ENCODE measurements around the gene GRB10. TPM values are rescaled to one million over a fixed set of nuclear protein-coding genes. Genes with fewer than 3 reads are reported as not detected.

Gene GRB10
- total and polyA plus RNA-seq, 2 of the 8 experiments (the other 6 are each of a cell fraction or from before 2014, with no cell fraction given): 35.7 to 97.0 TPM

DNA sequence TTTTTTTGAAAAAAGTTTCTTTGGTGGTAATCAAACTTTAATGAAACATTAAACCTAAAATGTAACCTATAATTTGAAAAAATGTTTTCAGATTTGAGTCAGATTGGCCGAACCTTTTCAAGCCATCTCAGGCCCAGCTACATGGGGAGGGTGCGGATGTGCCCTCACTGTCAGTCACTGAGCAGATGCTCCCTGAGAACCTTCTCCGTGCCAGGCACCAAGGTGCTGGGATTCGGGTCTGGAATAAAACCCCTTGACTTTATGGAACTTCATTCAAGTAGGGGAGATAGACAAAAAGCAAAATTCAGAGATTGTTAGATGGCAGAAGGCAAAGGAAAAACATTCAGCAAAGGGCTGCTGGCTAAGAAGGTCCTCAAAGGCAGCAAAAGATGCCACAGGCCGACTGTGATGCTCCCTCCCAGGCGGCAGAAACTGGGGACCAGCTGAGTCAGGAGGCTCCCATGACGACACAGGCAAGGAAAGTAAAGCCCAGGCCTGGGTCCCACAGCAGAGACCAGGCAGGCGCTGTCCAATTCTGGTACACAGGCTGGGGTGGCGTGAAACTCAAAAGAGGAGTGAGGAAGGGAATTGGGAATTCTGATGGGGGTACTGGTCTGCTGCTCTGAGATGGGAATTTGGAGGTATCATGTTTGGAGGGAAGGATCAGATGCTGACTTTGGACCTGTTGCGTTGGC is 135.3 kb downstream of the GRB10 start:
- peaks cover 3 to 23% of the 10 kb centered on the region in 2 experiments for H3K79me2 ChIP-seq (ENCODE audit: control insufficient read depth in 1 of 2, insufficient read depth in 2 of 2, low read length in 2 of 2)
- no peak for TF ChIP-seq CTCF (IDR thresholded peaks at IDR 0.05; ENCODE audit: control extremely low read depth in 1 of 3, insufficient read depth in 1 of 3, low read depth in 1 of 3, low read length in 3 of 3)
- no peak for TF ChIP-seq CHD2 (IDR thresholded peaks at IDR 0.05; ENCODE audit: low read length)

More for the DNA sequence above, 135.3 kb downstream of the GRB10 start:
- no peak overlapping the region for H2BK12ac ChIP-seq (ENCODE audit: low read depth, low read length)
- no peak overlapping the region for H3K4me3 ChIP-seq (ENCODE audit: extremely low read depth in 1 of 4, insufficient read depth in 2 of 4, low read depth in 3 of 4, low read length in 4 of 4)
- H4K8ac ChIP-seq (ENCODE audit: extremely low read depth, insufficient read depth, low read length): no peak overlapping the region
- no peaks in the 10 kb centered on the region for H3K27me3 ChIP-seq (replicated peaks in 1 of 4; ENCODE audit: control insufficient read depth in 3 of 4, extremely low read depth in 1 of 4, insufficient read depth in 3 of 4, low read length in 3 of 4)
- no peak overlapping the region for H3K23ac ChIP-seq (ENCODE audit: insufficient read length)
- no peak overlapping the region for H4K5ac ChIP-seq (ENCODE audit: insufficient read length, low read depth, low read length)
- no peaks in the 10 kb centered on the region; the same call in none of the 2 replicates for H3K79me1 ChIP-seq (ENCODE audit: low read depth, low read length)
- no peaks in the 10 kb centered on the region for H4K20me1 ChIP-seq (replicated peaks in 1 of 2; ENCODE audit: control insufficient read depth in 1 of 2, insufficient read depth in 2 of 2, low read length in 2 of 2)
- no peak overlapping the region for H4K91ac ChIP-seq (replicated peaks; ENCODE audit: insufficient read length, low read length)
- no peak for FAIRE-seq
- H3K9me3 ChIP-seq (ENCODE audit: insufficient read depth in 2 of 2, low read depth in 1 of 2, low read length in 1 of 2): no peaks in the 10 kb centered on the region
- H2BK15ac ChIP-seq (ENCODE audit: low read length): no peak overlapping the region
- WGBS, 2 experiments (ENCODE audit: extremely low coverage in 1 of 2, insufficient coverage in 1 of 2, insufficient read length in 1 of 2, insufficient replicate concordance in 2 of 2, low coverage in 1 of 2, low lambda C conversion rate in 2 of 2, missing lambda C conversion rate in 1 of 2): 91% methylated on average over 10 of the region's 10 CpGs; no CpG with 5 or more reads in 1 of the 2 experiments
- no peaks in the 10 kb centered on the region for H3K23me2 ChIP-seq (ENCODE audit: low read depth, low read length)
- no peaks in the 10 kb centered on the region; a peak in 1 of 8 replicates for H3K36me3 ChIP-seq (ENCODE audit: control insufficient read depth in 2 of 4, insufficient read depth in 4 of 4, low read length in 3 of 4)
- ChIA-PET POLR2A (ENCODE audit: partially characterized antibody) (no interaction called here), CTCF (ENCODE audit: partially characterized antibody) (interaction anchor here (1.0 to 2.9 kb wide), 4 partner anchors 15 to 513 kb away, joined by 3 to 17 read pairs (median 4); no protein-coding TSS in a partner anchor)
- H3K14ac ChIP-seq (ENCODE audit: insufficient read length): no peak overlapping the region
- no peak overlapping the region for H2BK120ac ChIP-seq (replicated peaks; ENCODE audit: low read depth, low read length)
- peak in 1 of 2 experiments; percentile 37 for DNase-seq (ENCODE audit: low read depth in 1 of 2, low spot score in 2 of 2)
- H3K9ac ChIP-seq (replicated peaks in 1 of 4; ENCODE audit: extremely low read depth in 1 of 4, low read depth in 3 of 4, low read length in 3 of 4): no peak overlapping the region
- H3K4ac ChIP-seq (replicated peaks; ENCODE audit: insufficient read length, low read depth, low read length): no peak overlapping the region
- H2AFZ ChIP-seq (ENCODE audit: low read length): no peak overlapping the region
- H2BK20ac ChIP-seq (ENCODE audit: low read length): no peak overlapping the region
- no peak overlapping the region for H3K27ac ChIP-seq (ENCODE audit: low read depth, low read length)
- H3K4me1 ChIP-seq (replicated peaks in 1 of 4; ENCODE audit: control insufficient read depth in 3 of 4, insufficient read depth in 4 of 4, low read length in 3 of 4): no peaks in the 10 kb centered on the region
- H3K4me2 ChIP-seq (ENCODE audit: insufficient read depth in 1 of 2, low read depth in 2 of 2, low read length in 2 of 2): no peak overlapping the region
- H3K18ac ChIP-seq (ENCODE audit: extremely low read depth, low read length): no peak overlapping the region
- no peak overlapping the region for H2BK5ac ChIP-seq (ENCODE audit: low read depth, low read length)
- H3K56ac ChIP-seq (replicated peaks; ENCODE audit: insufficient read length, low read depth, low read length): no peak overlapping the region
- no peak overlapping the region for H2AK5ac ChIP-seq (ENCODE audit: low read depth, low read length)

Data from H1 (cell line).